Transverse colon (tissue), 4 donors: ENCODE measurements around the gene PHF12. TPM values are rescaled to one million over a fixed set of nuclear protein-coding genes. Genes with fewer than 3 reads are reported as not detected.

Experiments
- DNase-seq: peaks from one replicate; pipeline ENCODE4 v3.0.0-alpha.2; 2019
- H3K27ac ChIP-seq, 4 donors: fragments of 200-600 bp; sonication (generic); 2 replicates each; pipeline ENCODE4 v1.5.1; 2016 to 2018; ENCODE audit warnings: inconsistent platforms in 4 of 4
- H3K27me3 ChIP-seq: fragments of 200-600 bp; sonication (generic); 2 replicates; pipeline ENCODE4 v1.5.1; 2017; ENCODE audit warnings: inconsistent platforms
- H3K36me3 ChIP-seq, 4 donors: fragments of 200-600 bp; sonication (generic); 2 replicates each; pipeline ENCODE4 v1.5.1; 2017 to 2019; ENCODE audit warnings: inconsistent platforms in 4 of 4
- H3K4me1 ChIP-seq, 4 donors: fragments of 200-600 bp; sonication (generic); 2 replicates each; pipeline ENCODE4 v1.5.1; 2017 to 2020; ENCODE audit warnings: inconsistent platforms in 4 of 4
- H3K4me3 ChIP-seq, 4 donors: fragments of 200-600 bp; sonication (generic); 1 replicate in 1 of 4; 2 replicates in 3 of 4; pipeline versions ENCODE4 v1.5.1 to v1.6.1; 2017 to 2019; ENCODE audit warnings: inconsistent platforms in 4 of 4
- H3K9me3 ChIP-seq, 2 donors: fragments of 200-600 bp; sonication (generic); 2 replicates each; pipeline ENCODE4 v1.5.1; 2017 to 2019; ENCODE audit warnings: inconsistent platforms in 2 of 2
- EP300 ChIP-seq: sonication (generic); formaldehyde crosslinking; IDR thresholded peaks from one replicate; pipeline ENCODE4 v1.6.1; 2017; ENCODE audit warnings: antibody characterized with exemption, low read depth
- POLR2A ChIP-seq: fragments of 450-650 bp; IDR thresholded peaks from one replicate; pipeline ENCODE4 v1.6.1; 2016; ENCODE audit warnings: antibody characterized with exemption, mild to moderate bottlenecking, moderate library complexity
- POLR2AphosphoS5 ChIP-seq, 3 donors: sonication (generic); formaldehyde crosslinking; IDR thresholded peaks; one replicate each; pipeline ENCODE4 v1.6.1; 2016; ENCODE audit warnings: antibody characterized with exemption in 3 of 3
- whole genome bisulfite sequencing, 2 donors: methylation state at CpG; one replicate each; pipeline ENCODE4 v1.1.5; 2018; ENCODE audit warnings: low coverage in 1 of 2; 5-methylcytosine and 5-hydroxymethylcytosine counted together
- in situ Hi-C, 4 donors: fragments of 200-750 bp; cut with MboI; loops; one replicate each; pipeline versions ENCODE4 v1.15.0 to v1.15.1; 2017; ENCODE audit warnings: low sequenced_read_pairs in 3 of 4, low pct_ligation_motif_present in 1 of 4, low pct_unique_long_range_greater_than_20kb in 1 of 4
- intact Hi-C: fragments of 100-400 bp; cut with DNase I; formaldehyde crosslinking; loops from one replicate; pipeline ENCODE4 v1.15.1; 2023; ENCODE audit warnings: low total_unique reads
- total RNA-seq, 4 donors: library from RNA; depleted of rRNA; stranded (reverse); fragments of >200 nt; gene quantifications; one replicate each; pipeline ENCODE4 v1.1.0, GENCODE V29; 2016
- TF ChIP-seq, protein P1 (sequence below), 5 experiments: fragments of 200-600 bp in 3 of 5; fragments of 450-650 bp in 2 of 5; sonication (generic) in 3 of 5; IDR thresholded peaks; 1 replicate in 2 of 5; 2 replicates in 3 of 5; pipeline ENCODE4 v1.5.1; 2016 to 2017; ENCODE audit warnings: antibody characterized with exemption in 5 of 5, inconsistent platforms in 3 of 5, mild to moderate bottlenecking in 2 of 5, moderate library complexity in 1 of 5

The PHF12 gene
- total RNA-seq, 4 donors from 2014 or later = 43.5 to 134 (median 60.5) TPM

DNA sequence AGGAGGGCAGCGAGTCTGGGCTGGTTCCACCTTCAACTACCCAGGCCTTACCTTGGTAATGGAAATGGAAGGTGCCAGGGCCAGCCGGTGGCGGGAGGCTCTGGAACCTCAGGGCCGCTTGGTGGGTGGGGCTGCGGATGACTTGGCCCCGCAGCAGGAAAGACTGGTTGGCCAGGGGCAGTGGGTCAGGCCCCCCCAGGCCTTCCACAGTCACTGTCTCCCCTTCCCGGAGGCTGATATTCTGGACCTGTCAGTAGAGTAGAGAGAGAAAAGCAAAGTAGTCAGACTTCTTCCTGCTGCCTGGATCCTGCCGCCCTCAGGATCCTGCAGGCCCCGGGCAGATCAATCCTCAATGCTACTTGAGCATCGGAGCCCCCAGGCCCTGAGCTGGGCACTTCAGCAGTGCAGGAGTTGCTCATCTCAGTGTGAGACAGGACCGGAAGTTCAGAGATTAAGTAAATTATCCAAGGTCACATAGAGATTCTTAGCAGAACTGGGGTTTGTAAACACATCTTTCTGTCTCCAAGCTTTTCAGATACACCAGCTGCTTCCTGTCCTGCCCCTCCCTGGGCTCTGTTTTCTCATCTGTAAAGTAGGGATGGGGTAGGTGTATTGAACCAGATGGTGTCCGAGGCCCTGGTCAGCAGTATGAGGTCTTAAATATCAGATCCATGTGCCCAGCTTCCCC, 18.5 kb upstream of the PHF12 start:
- H3K4me3 ChIP-seq = no peak overlapping the region
- no peak overlapping the region for H3K27ac ChIP-seq
- no peak for DNase-seq
- intact Hi-C loops = loop anchor here (2.0 kb wide), 1 partner anchor 143 kb away; no protein-coding TSS in a partner anchor
- no peaks in the 10 kb centered on the region for H3K9me3 ChIP-seq
- no peaks in the 10 kb centered on the region for H3K36me3 ChIP-seq
- TF ChIP-seq, protein P1, sequence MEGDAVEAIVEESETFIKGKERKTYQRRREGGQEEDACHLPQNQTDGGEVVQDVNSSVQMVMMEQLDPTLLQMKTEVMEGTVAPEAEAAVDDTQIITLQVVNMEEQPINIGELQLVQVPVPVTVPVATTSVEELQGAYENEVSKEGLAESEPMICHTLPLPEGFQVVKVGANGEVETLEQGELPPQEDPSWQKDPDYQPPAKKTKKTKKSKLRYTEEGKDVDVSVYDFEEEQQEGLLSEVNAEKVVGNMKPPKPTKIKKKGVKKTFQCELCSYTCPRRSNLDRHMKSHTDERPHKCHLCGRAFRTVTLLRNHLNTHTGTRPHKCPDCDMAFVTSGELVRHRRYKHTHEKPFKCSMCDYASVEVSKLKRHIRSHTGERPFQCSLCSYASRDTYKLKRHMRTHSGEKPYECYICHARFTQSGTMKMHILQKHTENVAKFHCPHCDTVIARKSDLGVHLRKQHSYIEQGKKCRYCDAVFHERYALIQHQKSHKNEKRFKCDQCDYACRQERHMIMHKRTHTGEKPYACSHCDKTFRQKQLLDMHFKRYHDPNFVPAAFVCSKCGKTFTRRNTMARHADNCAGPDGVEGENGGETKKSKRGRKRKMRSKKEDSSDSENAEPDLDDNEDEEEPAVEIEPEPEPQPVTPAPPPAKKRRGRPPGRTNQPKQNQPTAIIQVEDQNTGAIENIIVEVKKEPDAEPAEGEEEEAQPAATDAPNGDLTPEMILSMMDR (IDR thresholded peaks at IDR 0.05) = no peak
- TF ChIP-seq POLR2A (no peak), EP300 (no peak), POLR2AphosphoS5 (IDR thresholded peaks at IDR 0.05) (no peak)
- in situ Hi-C loops = loop anchor here (5.0 to 10.0 kb wide), 4 partner anchors 137 to 155 kb away; no protein-coding TSS in a partner anchor
- 33 to 56% methylated on average over 1 to 9 of the region's 12 CpGs for WGBS, 2 donors
- no peaks in the 10 kb centered on the region for H3K4me1 ChIP-seq
- peaks cover 3% of the 10 kb centered on the region for H3K27me3 ChIP-seq

DNA sequence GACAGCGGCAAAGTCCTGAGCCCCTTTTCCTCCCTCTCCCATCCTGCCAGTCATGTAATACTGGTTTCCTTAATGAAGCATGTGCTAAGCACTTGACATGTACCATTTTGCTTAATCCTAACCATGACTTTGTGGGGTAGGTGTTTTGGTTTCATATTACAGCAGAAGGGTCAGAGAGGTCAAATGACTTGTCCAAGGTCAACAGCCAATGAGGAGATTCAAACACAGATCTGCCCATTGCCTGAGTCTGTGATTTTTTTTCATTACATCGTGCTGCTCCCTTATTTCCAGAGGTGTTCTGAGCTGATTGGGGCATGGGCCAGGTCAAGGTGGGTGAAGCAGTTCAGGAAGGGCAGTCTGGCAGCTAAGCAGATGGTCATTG, 17.6 kb upstream of the PHF12 start:
- no peak for DNase-seq
- Histone ChIP-seq H3K27me3 (peaks cover 9% of the 10 kb centered on the region), H3K4me3 (no peak overlapping the region), H3K27ac (no peak overlapping the region), H3K4me1 (no peaks in the 10 kb centered on the region), H3K36me3 (no peaks in the 10 kb centered on the region), H3K9me3 (no peaks in the 10 kb centered on the region)
- no peak for TF ChIP-seq EP300
- no peak for TF ChIP-seq POLR2AphosphoS5 (IDR thresholded peaks at IDR 0.05)
- TF ChIP-seq POLR2A = no peak
- TF ChIP-seq, protein P1 (IDR thresholded peaks at IDR 0.05) = no peak
- intact Hi-C loops = loop anchor here (2.0 kb wide), 1 partner anchor 144 kb away; no protein-coding TSS in a partner anchor
- WGBS, 2 donors = 69% methylated on average over 2 of the region's 2 CpGs; no CpG with 5 or more reads in 1 of the 2 donors
- in situ Hi-C loops = loop anchor here (5.0 to 10.0 kb wide), 4 partner anchors 138 to 156 kb away; no protein-coding TSS in a partner anchor

DNA sequence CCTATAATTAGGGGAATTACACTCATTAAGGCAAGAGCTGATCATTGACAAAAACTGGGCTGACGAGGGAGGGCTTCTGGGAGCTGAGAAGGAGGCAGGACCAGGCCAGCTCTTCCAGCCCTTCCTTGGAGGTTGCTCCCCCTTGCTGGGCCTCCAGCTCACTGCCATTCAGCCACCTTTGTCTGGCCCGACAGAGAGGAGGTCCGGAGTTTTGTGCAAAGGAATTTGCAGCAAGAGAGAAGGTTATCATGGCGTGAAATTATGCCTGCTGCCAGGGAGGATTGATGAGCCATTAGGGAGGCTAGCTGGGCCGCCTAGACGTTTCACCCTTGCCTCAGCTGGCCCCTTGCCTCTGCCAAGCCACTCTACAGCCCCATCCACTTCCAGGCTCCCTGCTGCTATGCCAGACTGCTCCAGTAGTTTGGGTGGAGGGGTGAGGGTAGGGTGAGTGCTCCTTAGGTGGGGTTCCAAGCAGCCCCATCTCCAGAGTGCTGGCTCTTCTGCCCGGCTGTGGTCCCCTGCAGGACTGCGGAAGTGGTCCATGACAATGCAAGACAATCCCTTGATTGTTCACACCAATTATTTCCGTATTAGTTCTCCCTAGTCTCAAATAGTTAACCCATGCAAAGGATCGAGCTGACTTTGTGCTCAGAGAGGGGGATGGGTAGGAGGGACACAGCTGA, 17.1 kb upstream of the PHF12 start:
- H3K4me1 ChIP-seq = no peaks in the 10 kb centered on the region
- no peaks in the 10 kb centered on the region for H3K36me3 ChIP-seq
- TF ChIP-seq EP300 = no peak
- DNase-seq = no peak
- 48 to 62% methylated on average over 3 to 10 of the region's 10 CpGs for WGBS, 2 donors
- H3K27me3 ChIP-seq = peaks cover 10% of the 10 kb centered on the region
- H3K27ac ChIP-seq = no peak overlapping the region
- H3K4me3 ChIP-seq = no peak overlapping the region
- no peaks in the 10 kb centered on the region for H3K9me3 ChIP-seq
- in situ Hi-C loops = loop anchor here (5.0 to 10.0 kb wide), 4 partner anchors 139 to 156 kb away; no protein-coding TSS in a partner anchor
- intact Hi-C loops = loop anchor here (2.0 kb wide), 1 partner anchor 144 kb away; no protein-coding TSS in a partner anchor

DNA sequence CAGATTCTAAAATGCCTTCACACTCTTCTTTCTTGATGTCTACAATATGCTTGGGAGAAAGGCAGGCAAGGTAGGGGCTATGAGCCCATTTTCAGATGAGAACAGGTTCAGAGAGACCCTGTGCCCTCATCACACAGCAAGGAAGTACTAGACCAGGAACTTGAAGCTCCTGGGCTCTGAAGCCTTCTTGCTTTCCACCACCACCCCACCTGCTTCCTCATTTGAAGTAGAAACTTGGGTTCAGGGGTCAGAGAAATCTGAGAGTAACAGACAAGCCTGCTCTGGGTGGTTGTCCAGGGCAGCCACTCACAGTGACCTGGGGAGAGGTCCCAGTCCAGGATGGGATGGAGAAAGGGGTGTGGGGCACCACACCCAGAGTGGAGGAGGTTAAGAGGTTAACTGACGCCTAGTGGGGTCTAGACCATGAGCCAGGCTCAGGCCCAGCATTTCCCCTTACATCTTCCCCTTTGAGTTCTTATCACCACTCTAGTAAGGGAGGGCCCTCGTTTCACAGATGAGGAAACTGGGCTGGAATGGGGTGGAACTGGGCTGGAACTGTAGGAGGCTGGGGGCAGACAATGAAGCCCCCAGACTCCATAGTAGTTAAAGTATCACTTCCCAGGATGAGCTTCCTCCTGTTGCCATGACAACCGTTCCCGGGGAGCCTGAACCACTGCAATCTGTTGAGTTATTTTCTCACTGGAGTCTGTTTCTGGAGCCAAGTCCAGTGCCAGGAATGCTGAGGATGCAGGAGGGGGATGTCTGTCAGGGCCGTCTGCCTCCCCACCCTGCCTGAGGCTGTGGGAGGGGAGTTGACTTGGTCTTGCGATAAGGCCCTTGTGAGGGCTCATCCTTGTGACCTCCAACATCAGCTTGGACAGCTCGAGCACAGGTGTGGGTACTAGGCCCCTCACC, 16.2 kb upstream of the PHF12 start:
- in situ Hi-C loops = loop anchor here (5.0 to 10.0 kb wide), 4 partner anchors 140 to 157 kb away; no protein-coding TSS in a partner anchor
- no peak overlapping the region for H3K27ac ChIP-seq
- H3K36me3 ChIP-seq = no peaks in the 10 kb centered on the region
- no peak overlapping the region for H3K4me3 ChIP-seq
- WGBS, 2 donors = 61% methylated on average over 7 of the region's 7 CpGs; no CpG with 5 or more reads in 1 of the 2 donors
- peaks cover 10% of the 10 kb centered on the region for H3K27me3 ChIP-seq
- no peaks in the 10 kb centered on the region for H3K4me1 ChIP-seq
- no peak for DNase-seq
- intact Hi-C loops = loop anchor here (2.0 kb wide), 1 partner anchor 145 kb away; no protein-coding TSS in a partner anchor
- TF ChIP-seq, protein P1 (IDR thresholded peaks at IDR 0.05) = no peak
- TF ChIP-seq EP300 = no peak
- no peaks in the 10 kb centered on the region for H3K9me3 ChIP-seq
